Memory B cell (primary cell): Measurements from ENCODE around the gene MBNL1.

Experiments used
- ATAC-seq: fragments of 150-1000 bp; cut with Tn5 transposase; 2 replicates; pipeline ENCODE4 v1.10.0; 2021; ENCODE audit warnings: low read depth, mild to moderate bottlenecking, moderate library complexity
- DNase-seq, 2 donors: peaks; one replicate each; pipeline ENCODE4 v3.0.0; 2022; ENCODE audit warnings: low spot score in 2 of 2
- H3K27ac Mint-ChIP-seq: one replicate; pipeline ENCODE4 v1.8.0; 2022; ENCODE audit warnings: mild to moderate bottlenecking, moderate library complexity, mixed read lengths
- H3K27me3 Mint-ChIP-seq: one replicate; pipeline ENCODE4 v1.8.0; 2022; ENCODE audit warnings: mixed read lengths
- H3K36me3 Mint-ChIP-seq: one replicate; pipeline ENCODE4 v1.8.0; 2022; ENCODE audit warnings: mild to moderate bottlenecking, mixed read lengths
- H3K4me1 Mint-ChIP-seq: one replicate; pipeline ENCODE4 v1.8.0; 2022; ENCODE audit warnings: mixed read lengths
- H3K4me3 Mint-ChIP-seq: one replicate; pipeline ENCODE4 v1.8.0; 2022; ENCODE audit warnings: mild to moderate bottlenecking, moderate library complexity, mixed read lengths
- H3K9me3 Mint-ChIP-seq: one replicate; pipeline ENCODE4 v1.8.0; 2022; ENCODE audit warnings: mixed read lengths

MBNL1 gene

DNA sequence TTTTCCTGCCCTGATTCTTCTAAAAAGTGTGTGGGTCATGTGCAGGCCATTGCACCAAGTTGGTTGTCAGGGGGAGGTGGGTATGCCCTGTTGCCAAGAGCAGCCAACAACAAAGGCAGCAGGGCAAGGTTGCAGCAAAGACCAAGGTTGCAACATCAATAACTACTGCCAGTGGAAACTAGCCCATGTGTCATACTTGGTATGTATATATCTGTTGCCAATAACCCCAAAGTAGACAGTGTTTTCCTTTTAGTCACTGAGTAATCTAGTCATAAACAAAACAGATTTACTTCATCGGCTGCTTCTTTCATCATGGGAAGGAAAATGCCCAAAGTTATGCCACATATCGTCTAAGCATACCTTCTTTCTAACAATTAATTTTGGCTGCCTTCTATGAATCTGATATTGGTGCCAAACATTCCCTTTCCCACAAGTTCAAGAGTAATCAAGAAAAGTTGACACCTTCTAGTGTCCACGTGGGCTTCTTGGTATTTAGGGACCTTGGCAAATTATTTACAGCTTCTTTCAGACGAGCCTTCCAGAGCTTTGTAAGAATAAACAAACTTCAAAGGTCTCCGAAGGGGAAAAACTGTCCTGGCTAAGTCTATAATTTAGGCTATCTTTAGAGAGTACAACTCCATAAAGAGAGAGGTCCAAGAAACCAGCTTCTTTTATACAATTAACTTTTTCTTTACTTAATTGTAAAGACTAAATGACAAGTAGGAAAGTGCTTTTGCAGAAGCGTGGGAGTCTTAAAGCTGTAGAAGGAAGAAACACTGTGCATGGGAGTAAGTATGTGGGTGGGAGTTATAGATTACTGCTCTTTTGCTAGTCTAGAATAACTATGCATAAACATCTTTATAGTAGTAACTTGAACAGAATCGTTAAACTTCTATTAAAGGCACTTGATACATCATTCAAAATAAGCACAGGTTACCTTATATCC is 10.0 kb upstream of the MBNL1 start:
- ATAC-seq = no peak
- H3K36me3 Mint-ChIP-seq = peaks cover 6% of the 10 kb centered on the region

DNA sequence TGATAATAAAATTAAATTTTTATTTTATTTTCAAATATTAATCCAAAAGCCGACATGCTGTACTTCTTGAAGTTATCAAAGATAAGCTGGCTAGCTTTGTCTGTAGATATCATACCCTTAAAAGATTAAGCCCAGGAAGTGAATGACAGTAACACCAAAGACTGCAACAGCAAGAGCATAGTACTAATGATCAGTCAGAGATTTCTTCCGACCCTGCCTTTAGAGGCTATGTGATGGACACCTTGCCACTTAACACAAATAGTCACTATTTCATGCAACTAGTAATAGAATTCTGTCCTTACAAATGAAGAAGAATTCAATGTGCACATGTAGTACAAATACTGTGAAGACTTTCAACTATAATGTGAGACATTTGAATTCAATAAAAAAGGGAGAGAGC is 9.3 kb upstream of the MBNL1 start:
- no peak for DNase-seq
- Mint-ChIP-seq H3K27ac (peak overlapping the region; percentile 6), H3K36me3 (peaks cover 9% of the 10 kb centered on the region), H3K27me3 (no peaks in the 10 kb centered on the region), H3K4me1 (peaks cover 40% of the 10 kb centered on the region), H3K9me3 (no peaks in the 10 kb centered on the region), H3K4me3 (no peak overlapping the region)
- no peak for ATAC-seq

More for the DNA sequence above, 10.0 kb upstream of the MBNL1 start:
- Mint-ChIP-seq H3K27me3 (no peaks in the 10 kb centered on the region), H3K4me3 (peak overlapping the region; percentile 30), H3K27ac (peak overlapping the region; percentile 6), H3K9me3 (no peaks in the 10 kb centered on the region), H3K4me1 (peaks cover 40% of the 10 kb centered on the region)
- no peak for DNase-seq

DNA sequence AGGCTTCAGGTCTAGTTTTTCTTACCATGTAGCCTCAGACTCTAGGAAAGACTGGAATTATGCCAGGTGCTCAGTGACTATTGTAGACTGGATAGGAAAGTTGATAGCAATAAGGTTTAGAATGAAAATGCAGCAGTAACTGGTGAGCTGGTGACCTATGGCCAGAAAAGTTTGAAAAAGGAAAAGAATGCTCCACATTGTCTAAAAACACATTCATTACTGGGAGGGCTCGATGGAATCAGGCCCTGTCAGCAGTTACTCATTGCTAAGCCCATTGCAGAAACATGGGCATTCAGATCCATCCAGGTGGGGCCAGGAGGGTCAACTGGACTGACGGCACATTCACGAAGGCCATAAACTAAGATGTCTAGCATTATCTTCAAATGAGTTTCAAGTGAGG is 8.7 kb upstream of the MBNL1 start:
- Mint-ChIP-seq H3K9me3 (no peaks in the 10 kb centered on the region), H3K27ac (no peak overlapping the region), H3K4me1 (peaks cover 40% of the 10 kb centered on the region), H3K4me3 (no peak overlapping the region), H3K36me3 (peaks cover 9% of the 10 kb centered on the region), H3K27me3 (no peaks in the 10 kb centered on the region)
- DNase-seq (no peak), ATAC-seq (no peak)

DNA sequence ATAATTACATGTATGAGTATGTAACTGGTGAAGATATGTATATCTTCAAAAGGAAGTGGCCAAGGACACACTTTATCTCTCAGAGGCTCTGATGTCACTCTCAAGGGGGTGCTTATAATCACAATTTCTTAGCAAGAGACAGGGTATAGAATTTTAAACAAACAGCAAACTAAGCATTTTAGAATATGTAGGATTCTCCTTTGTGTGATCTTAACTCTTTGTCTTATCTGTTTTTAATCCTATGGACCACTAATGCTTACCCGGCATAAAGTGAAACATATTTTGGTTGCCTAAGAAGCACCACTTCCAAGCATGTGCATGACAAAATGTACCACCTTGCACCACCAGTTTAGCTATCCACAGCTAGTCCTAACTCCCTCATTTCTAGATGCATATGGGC is 8.2 kb upstream of the MBNL1 start:
- Mint-ChIP-seq H3K27me3 (no peaks in the 10 kb centered on the region), H3K36me3 (peaks cover 9% of the 10 kb centered on the region), H3K27ac (no peak overlapping the region), H3K4me3 (no peak overlapping the region), H3K9me3 (no peaks in the 10 kb centered on the region), H3K4me1 (peaks cover 37% of the 10 kb centered on the region)
- no peak for ATAC-seq
- no peak for DNase-seq

DNA sequence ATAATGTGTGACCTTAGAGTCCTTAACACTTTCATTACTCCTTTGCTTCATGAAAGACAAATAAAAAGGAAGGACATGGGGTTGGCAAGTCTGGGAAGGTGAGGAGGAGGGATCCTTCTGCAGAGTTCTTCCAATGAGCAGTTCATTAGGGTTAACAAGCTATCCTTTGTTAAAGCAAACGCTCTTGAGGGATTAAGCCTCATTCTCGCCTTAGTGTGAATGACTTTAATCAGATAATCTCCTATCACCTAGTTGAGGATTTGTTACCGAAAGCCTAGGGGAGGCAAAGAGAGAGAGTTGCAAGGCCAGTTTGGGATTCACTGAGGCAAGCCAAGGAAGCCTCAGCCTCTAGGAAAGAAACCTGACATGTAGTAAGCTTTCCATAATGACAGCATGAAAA is 7.4 kb upstream of the MBNL1 start:
- H3K4me1 Mint-ChIP-seq = peaks cover 35% of the 10 kb centered on the region
- ATAC-seq (no peak), DNase-seq (no peak)
- H3K36me3 Mint-ChIP-seq = peaks cover 9% of the 10 kb centered on the region
- H3K4me3 Mint-ChIP-seq = no peak overlapping the region
- H3K9me3 Mint-ChIP-seq = no peaks in the 10 kb centered on the region
- H3K27ac Mint-ChIP-seq = no peak overlapping the region
- H3K27me3 Mint-ChIP-seq = no peaks in the 10 kb centered on the region

DNA sequence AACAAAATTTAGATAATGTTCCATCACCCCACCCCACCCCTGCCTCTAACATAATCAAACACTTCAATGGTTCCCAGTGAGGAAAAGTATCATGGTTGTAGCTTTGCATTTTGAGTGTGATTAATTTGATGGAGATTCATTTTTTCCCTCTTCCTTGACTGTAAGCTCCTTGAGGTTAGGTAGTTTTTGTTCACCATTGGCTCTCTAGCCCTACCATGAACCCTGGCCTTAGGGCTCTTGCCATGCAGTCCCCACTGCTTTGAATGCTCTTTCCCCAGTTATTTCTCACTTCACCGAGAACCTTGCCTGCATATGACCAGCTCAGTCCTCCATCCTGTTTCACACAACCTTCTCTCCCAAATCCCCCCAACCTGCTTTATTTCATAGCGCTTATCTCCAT is 5.0 kb upstream of the MBNL1 start:
- peak overlapping the region; percentile 0 for H3K27ac Mint-ChIP-seq
- H3K4me1 Mint-ChIP-seq = peaks cover 32% of the 10 kb centered on the region
- no peak overlapping the region for H3K4me3 Mint-ChIP-seq
- H3K9me3 Mint-ChIP-seq = no peaks in the 10 kb centered on the region
- no peaks in the 10 kb centered on the region for H3K27me3 Mint-ChIP-seq
- ATAC-seq (no peak), DNase-seq (no peak)
- H3K36me3 Mint-ChIP-seq = peaks cover 11% of the 10 kb centered on the region

DNA sequence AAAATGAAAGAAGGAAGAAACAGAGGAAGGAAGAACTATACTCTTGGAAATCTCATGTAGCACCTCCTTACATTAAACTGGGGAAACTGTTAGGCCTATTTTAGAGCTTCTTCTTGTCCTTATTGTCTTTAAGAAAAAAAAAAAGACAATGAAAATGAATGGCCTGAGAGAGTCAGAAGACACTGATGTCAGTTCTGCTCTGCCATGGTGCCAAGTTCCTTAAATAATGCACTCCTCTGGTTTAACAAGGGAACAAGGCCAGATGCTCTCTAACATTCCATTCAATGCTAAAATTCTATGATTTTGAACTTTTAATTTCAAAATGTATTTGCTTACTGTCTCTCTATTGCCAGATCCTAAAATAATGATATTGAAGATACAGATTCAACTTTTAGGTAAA is 4.4 kb upstream of the MBNL1 start:
- no peak for ATAC-seq
- Mint-ChIP-seq H3K4me3 (no peak overlapping the region), H3K9me3 (no peaks in the 10 kb centered on the region), H3K27me3 (no peaks in the 10 kb centered on the region), H3K36me3 (peaks cover 11% of the 10 kb centered on the region), H3K27ac (peak overlapping the region; percentile 0), H3K4me1 (peaks cover 27% of the 10 kb centered on the region)
- no peak for DNase-seq

DNA sequence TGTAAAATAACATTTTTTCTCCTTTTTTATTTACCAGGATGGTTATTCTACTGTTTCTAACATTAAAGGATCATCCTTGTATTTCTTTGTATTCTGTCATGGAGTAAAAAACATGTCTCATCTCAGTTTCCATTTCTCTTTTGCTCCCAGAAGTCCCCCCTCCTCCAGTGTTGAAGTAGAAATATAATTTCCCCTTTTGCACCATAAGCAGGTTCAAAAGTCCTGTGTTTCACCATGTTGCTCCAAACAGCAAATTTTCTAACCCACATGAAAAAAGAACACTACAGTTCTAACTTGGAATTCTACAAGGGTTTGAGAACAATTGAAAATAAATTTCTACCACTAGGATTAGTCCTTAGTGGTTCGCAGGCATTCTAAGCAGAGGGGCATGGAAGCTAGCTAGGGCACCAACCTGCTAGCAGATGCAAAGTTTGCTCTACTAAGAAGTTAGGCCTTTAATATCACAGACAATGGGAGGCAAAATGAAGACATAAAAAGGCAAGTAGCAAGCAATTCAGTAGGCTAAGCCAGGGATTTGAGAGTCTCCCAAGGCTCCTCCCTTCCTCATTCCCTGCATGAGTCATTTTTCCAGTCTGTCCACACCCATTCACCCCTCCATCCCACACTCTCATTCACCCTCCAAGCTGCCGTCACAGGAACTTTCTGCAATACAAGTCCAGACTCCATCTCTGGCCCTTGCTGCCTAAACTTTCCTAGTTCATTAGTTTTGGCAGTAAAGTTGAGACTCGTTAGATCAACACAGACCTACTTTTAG is 2.3 kb upstream of the MBNL1 start:
- DNase-seq = no peak
- Mint-ChIP-seq H3K36me3 (peaks cover 11% of the 10 kb centered on the region), H3K4me3 (no peak overlapping the region), H3K27me3 (no peaks in the 10 kb centered on the region), H3K4me1 (peaks cover 26% of the 10 kb centered on the region), H3K27ac (peak overlapping the region; percentile 93), H3K9me3 (no peaks in the 10 kb centered on the region)
- ATAC-seq = no peak

DNA sequence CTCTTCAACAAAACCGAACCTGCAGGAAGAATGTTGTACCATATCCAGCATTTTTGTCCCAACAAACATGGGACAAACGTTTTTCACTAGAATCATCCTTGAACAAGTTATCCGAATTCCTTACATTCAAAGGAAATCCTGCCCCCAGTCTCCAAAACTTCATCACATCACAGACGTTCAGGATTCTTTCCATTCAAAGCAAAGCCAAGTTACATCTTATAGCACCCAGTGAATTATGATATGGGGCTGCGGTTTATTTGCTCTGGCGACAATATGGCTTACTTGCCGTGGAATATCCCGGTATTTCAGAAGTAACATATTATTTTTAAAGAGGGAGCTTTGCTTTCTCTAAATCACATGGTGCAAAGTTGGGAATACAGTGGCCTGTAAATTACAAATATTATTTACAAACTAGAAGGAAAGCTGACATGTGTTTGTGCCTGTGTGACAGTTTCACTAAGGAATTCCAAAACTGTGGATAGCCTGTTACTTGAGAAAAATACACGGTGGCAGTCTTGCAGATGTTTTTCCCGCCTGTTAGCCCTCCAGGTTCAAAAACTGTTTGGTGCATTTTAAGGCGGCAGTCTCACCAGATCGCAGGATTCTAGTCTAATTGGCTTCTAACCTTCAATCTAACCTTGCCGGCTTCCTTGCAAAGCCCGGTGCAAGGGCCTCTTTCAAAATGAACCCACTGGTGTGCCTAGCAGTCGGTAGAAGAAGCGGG is 736 bp upstream of the MBNL1 start:
- Mint-ChIP-seq H3K36me3 (peaks cover 9% of the 10 kb centered on the region), H3K9me3 (peaks cover 1% of the 10 kb centered on the region), H3K4me3 (peak overlapping the region; percentile 90), H3K27ac (peak overlapping the region; percentile 93), H3K4me1 (peaks cover 36% of the 10 kb centered on the region), H3K27me3 (no peaks in the 10 kb centered on the region)
- ATAC-seq (no peak), DNase-seq (no peak)

DNA sequence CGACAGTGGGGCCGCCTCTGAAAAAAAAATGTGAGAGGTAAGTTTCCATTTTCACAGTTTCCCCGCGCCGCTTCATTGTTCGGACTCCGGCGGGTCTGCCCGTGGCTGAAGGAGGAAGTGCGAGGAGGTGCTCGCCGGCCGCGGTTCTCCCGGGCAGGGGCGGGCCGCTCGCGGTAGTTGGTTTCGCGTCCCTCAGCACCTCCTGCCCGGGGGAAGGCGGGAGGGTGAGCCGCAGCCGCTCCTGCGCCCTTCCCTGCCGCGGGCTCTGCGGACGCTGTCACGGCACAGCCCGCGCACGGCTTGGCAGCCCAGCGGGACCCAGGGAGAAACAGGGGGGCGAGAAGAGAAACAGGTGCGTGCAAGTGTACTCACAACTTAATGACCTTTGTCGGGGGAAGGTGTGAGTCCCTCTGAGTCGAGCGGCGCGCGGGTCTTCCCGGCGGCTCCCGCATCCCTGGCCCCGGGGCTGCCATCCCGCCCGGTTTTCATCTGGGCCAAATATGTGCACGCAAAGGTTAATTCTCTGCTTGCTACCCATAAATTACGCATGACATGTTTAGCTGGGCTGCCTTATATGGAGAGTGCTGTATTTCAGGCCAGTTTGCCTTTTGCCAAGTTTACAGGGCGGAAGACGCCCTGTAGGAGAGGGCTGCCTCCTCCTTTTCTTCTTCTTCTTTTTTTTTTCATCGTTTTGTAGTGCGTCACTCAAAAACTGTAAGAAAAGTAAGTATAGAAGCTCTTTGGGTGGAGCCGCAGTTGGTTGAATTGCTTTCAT is 514 bp downstream of the MBNL1 start:
- peaks cover 37% of the 10 kb centered on the region for H3K4me1 Mint-ChIP-seq

DNA sequence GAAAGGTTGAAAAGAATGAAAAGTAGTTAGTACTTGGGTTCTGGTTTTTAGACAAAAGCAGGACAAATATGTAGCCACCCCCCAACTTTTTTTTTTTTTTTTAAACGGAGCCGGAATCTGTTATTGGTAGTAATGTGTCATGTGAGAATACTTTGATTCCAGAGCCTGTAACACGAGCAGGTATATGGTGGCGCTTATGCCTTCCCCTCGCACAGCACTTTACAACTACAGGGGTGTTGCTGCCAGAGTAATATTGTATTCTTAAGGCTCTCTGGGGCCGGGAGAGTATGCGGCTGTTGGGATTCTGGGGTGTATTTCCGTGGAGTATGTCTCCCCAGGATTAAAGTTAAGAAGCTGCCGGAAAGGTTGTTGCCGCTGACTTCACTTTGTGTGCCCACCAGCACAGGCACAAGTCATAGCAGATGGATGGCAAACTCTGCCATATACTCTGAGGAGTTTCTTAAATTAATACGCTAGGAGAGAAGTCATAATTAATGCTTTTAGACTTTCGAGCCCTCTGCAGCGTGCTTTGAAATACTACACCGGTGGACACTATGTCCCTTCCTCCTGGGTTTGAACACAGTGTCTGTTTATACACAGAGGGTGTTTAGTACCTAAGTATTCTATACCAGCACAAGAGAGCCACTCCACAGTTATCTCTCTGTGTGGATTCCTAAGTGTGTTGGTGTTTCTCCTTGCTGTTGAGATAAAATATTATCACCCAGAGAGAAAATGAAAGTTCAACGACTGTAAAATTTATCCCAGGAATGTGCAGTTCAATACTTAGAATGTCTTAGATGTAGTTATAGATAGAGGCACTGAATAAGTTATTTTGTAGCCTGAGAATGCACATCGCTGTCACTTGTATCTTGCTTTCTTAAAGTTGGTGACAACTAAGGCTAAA is 1.4 kb downstream of the MBNL1 start:
- Mint-ChIP-seq H3K9me3 (peaks cover 1% of the 10 kb centered on the region), H3K27ac (peak overlapping the region; percentile 93), H3K36me3 (peaks cover 5% of the 10 kb centered on the region), H3K4me3 (peak overlapping the region; percentile 90), H3K4me1 (peaks cover 40% of the 10 kb centered on the region), H3K27me3 (no peaks in the 10 kb centered on the region)
- ATAC-seq (peak; percentile 28), DNase-seq (peak in 1 of 2 donors; percentile 45)

More for the DNA sequence above, 514 bp downstream of the MBNL1 start:
- peak in 1 of 2 donors; percentile 46 for DNase-seq
- peaks cover 1% of the 10 kb centered on the region for H3K9me3 Mint-ChIP-seq
- peak; percentile 60 for ATAC-seq
- H3K36me3 Mint-ChIP-seq = peaks cover 5% of the 10 kb centered on the region
- peak overlapping the region; percentile 90 for H3K4me3 Mint-ChIP-seq
- H3K27ac Mint-ChIP-seq = peak overlapping the region; percentile 93
- no peaks in the 10 kb centered on the region for H3K27me3 Mint-ChIP-seq

DNA sequence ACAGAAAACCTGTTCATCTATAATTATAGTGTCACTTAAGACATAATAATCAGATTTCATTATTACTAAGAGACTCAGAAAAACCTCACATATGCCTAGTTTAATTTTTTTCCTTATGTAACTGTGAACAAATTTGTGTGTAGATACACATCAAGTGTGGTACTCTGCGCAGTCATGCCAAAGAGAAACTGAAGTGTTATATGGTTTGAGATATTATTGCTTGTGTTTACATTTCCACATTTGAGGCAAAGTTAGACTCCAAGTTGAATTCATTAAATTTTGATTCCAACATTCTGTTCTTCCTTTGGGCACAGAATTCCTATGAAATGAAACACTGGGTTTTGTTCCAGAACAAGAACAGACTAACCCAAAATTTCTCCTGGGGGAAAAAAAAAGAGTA is 2.2 kb downstream of the MBNL1 start:
- no peak for ATAC-seq
- peaks cover 1% of the 10 kb centered on the region for H3K9me3 Mint-ChIP-seq
- H3K4me3 Mint-ChIP-seq = peak overlapping the region; percentile 90
- H3K27ac Mint-ChIP-seq = peak overlapping the region; percentile 93
- peaks cover 43% of the 10 kb centered on the region for H3K4me1 Mint-ChIP-seq
- H3K36me3 Mint-ChIP-seq = peaks cover 5% of the 10 kb centered on the region
- DNase-seq = no peak
- H3K27me3 Mint-ChIP-seq = no peaks in the 10 kb centered on the region
